Fibroblast of mammary gland (primary cell): ENCODE results near the gene ZCCHC17.

Source experiments
- DNase-seq: peaks from one replicate; pipeline ENCODE4 v3.0.0-alpha.2; 2010; ENCODE audit warnings: low read depth
- H3K4me3 ChIP-seq: 2 replicates; pipeline ENCODE4 v1.5.1; 2011; ENCODE audit warnings: low read depth, mild to moderate bottlenecking, low read length, moderate library complexity; ENCODE audit not compliant: control insufficient read depth
- TF ChIP-seq, protein P1 (sequence below): conservative IDR thresholded peaks from 2 replicates; pipeline ENCODE4 v1.5.1; 2011; ENCODE audit warnings: low read depth, low read length, inconsistent platforms; ENCODE audit not compliant: control insufficient read depth, insufficient read depth

Gene ZCCHC17

DNA sequence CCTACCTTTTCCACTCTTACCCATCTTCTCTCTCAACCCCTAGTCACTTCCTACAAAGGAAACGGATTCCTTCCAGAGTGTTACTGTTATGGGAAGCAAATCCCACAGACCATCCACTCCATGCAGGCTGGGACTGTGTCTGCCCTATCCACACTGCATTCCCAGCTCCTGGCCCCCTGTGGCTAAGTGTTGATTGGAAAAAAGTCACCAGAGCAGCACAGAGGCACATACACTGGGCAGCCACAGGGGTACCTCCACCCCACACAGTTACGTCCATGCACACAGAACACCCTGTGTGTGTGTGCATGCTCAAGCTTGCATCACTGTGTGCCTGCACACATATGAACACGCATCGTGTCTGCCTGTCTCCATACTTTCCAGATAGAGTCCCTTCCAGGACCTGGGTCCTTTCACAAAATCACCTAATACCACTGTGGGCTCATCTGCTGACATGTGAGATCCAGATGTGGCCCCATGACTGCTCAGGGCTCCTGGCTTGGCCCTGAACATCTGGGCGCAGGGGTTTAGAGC is 112.0 kb downstream of the ZCCHC17 start:
- no peak for DNase-seq
- H3K4me3 ChIP-seq = no peak overlapping the region
- TF ChIP-seq, protein P1, sequence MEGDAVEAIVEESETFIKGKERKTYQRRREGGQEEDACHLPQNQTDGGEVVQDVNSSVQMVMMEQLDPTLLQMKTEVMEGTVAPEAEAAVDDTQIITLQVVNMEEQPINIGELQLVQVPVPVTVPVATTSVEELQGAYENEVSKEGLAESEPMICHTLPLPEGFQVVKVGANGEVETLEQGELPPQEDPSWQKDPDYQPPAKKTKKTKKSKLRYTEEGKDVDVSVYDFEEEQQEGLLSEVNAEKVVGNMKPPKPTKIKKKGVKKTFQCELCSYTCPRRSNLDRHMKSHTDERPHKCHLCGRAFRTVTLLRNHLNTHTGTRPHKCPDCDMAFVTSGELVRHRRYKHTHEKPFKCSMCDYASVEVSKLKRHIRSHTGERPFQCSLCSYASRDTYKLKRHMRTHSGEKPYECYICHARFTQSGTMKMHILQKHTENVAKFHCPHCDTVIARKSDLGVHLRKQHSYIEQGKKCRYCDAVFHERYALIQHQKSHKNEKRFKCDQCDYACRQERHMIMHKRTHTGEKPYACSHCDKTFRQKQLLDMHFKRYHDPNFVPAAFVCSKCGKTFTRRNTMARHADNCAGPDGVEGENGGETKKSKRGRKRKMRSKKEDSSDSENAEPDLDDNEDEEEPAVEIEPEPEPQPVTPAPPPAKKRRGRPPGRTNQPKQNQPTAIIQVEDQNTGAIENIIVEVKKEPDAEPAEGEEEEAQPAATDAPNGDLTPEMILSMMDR = no peak

- no peak for DNase-seq
- no peak overlapping the region for H3K4me3 ChIP-seq
- TF ChIP-seq, protein P1 = no peak
Measured at GRCh38 chr1:31409946-31410858, 113.4 kb downstream of the ZCCHC17 start.

- TF ChIP-seq, protein P1 = no peak
- H3K4me3 ChIP-seq = no peak overlapping the region
- DNase-seq = peak; percentile 76
Measured at GRCh38 chr1:31410871-31411270, 114.0 kb downstream of the ZCCHC17 start.

- TF ChIP-seq, protein P1 = no peak
- DNase-seq = no peak
- no peak overlapping the region for H3K4me3 ChIP-seq
Measured at GRCh38 chr1:31412205-31412604, 115.4 kb downstream of the ZCCHC17 start.

DNA sequence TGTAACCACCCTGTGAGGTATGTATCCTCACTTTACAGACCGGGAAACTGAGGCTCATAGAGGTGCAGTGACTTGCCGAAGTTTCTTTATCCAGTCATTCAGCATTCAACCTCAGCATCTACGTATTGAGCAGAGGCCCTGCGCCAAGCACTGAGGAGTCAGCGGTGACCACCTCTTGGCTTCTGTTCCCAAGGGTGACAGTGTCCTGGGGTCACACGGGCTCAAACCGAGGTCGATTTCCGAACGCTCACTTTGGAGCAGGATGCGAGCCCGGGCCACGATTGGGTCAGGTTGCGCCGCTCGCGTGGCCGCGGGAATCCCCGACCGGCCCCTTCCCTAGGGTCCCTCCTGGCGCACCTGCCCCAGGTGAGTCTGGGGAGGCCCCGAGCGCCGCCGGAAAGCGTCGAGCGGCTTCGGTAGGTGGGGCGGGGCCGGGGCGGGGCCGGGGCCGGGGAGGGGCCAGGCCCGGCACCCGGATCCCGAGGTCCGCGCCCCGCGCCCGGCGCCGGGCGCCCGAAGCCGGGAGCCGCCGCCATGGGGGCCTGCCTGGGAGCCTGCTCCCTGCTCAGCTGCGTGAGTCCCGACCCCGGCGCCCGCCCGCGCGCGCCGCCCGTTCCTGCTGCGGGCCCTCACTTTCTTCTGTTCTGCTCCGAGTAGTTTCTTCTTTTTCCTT is 116.0 kb downstream of the ZCCHC17 start, which contains the start of gene SERINC2:
Gene SERINC2, plus strand, starts transcription at position 482 of the 673 bp plus-strand sequence. Its CDS starts 53 bp downstream, at position 535.
- DNase-seq = no peak

GRCh38 chr1:31413405-31414001 is 116.7 kb downstream of the ZCCHC17 start:
- peak; percentile 47 for DNase-seq
- TF ChIP-seq, protein P1 = no peak
- peak overlapping the region; percentile 77 for H3K4me3 ChIP-seq

More for the DNA sequence above, 116.0 kb downstream of the ZCCHC17 start, which contains the start of gene SERINC2:
- H3K4me3 ChIP-seq = peak within 1 kb of the TSS; percentile 77
- TF ChIP-seq, protein P1 = no peak
